ENCODE measurements around the gene ARHGEF17.

DNA sequence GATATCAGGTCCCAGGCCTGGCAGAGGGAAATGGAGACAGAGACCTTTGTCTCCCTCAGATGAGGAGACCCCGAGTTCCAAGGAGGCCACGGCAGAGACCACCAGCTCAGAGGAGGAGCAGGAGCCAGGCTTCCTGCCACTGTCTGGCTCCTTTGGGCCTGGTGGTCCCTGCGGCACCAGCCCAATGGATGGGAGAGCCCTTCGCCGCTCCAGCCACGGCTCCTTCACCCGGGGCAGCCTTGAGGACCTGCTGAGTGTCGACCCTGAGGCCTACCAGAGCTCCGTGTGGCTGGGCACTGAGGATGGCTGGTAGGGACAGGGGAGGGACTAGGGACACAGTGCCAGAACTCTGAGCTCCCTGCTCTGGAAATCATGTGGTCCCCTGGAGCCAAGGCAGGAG is 55.1 kb downstream of the ARHGEF17 start:
- TF ChIP-seq, protein P1, sequence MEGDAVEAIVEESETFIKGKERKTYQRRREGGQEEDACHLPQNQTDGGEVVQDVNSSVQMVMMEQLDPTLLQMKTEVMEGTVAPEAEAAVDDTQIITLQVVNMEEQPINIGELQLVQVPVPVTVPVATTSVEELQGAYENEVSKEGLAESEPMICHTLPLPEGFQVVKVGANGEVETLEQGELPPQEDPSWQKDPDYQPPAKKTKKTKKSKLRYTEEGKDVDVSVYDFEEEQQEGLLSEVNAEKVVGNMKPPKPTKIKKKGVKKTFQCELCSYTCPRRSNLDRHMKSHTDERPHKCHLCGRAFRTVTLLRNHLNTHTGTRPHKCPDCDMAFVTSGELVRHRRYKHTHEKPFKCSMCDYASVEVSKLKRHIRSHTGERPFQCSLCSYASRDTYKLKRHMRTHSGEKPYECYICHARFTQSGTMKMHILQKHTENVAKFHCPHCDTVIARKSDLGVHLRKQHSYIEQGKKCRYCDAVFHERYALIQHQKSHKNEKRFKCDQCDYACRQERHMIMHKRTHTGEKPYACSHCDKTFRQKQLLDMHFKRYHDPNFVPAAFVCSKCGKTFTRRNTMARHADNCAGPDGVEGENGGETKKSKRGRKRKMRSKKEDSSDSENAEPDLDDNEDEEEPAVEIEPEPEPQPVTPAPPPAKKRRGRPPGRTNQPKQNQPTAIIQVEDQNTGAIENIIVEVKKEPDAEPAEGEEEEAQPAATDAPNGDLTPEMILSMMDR (IDR thresholded peaks at IDR 0.05) = no peak
- TF ChIP-seq POLR2A (IDR thresholded peaks at IDR 0.05; ENCODE audit: low read depth) (no peak), POLR2AphosphoS5 (IDR thresholded peaks at IDR 0.05) (no peak)

Data from esophagus muscularis mucosa (tissue), 3 donors.